ENCODE measurements around the gene PDZD2. TPM values are rescaled to one million over a fixed set of nuclear protein-coding genes. Genes with fewer than 3 reads are reported as not detected.

Gene PDZD2
- 16.9 and 19.8 TPM in 2 replicates for total RNA-seq (2014; rRNA removed; shearing (Covaris generic))
- 8.3 and 10.2 TPM in 2 replicates for polyA plus RNA-seq (2016; fragmentation: Nextera tagmentation; extraction: Ambion mirVana)
- long read RNA-seq, partial matches to known transcripts = 0 of 1 reads
- long read RNA-seq, other reads (novel, unspliced or antisense) = 1 of 1 reads

DNA sequence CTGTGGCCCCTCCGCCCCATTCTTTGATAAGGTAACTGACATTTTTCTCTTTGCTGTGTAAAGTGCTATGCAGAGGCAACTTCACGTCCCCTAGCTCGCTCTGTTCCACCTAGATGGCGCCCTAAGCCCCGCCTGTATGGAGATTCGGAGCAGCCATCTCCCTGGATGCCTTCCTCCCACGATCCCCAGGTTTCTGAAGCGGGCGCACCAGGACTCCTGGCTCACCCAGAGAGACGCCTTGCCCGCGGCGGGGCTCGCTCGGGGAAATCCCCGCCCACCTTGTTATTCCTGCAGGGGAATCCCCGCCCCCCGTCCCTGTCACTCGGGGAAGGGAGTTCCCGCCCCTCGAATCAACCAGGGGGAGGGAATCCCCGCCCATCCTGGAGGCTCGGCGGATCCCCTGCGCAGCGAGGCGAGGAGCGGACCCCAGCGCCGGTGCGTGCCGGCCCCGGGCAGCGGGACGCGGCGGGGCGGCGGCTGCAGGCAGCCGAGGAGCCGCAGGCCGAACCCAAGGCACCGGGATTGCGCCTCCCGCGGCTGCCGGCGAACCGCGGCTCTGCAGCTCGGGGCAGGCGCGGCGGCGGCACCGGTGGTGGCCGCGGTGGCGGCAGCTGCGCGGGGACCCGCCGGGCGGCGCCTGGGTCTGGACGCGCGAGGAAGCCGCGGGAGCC lies at the start of gene PDZD2:
Gene PDZD2 (plus strand): TSS at position 384 of the 671 bp plus-strand sequence.
- H3K79me2 ChIP-seq (replicated peaks; ENCODE audit: insufficient read depth) = no peaks in the 10 kb centered on the region
- no peaks in the 10 kb centered on the region for H3K36me3 ChIP-seq (ENCODE audit: insufficient read depth)
- no peaks in the 10 kb centered on the region; the same call in 1 of the 2 replicates for H3K9me2 ChIP-seq (ENCODE audit: insufficient read depth)
- H4K20me1 ChIP-seq (replicated peaks; ENCODE audit: insufficient read depth) = peaks cover 9% of the 10 kb centered on the region; the same call in 1 of the 2 replicates
- peaks cover 27% of the 10 kb centered on the region for H3K4me1 ChIP-seq (ENCODE audit: insufficient read depth)
- peak within 1 kb of the TSS; percentile 73 for H3K4me3 ChIP-seq
- peak within 1 kb of the TSS; percentile 78 for H3K27ac ChIP-seq (ENCODE audit: low read depth)
- peak within 1 kb of the TSS; percentile 95 for H3K4me2 ChIP-seq
- no peak for TF ChIP-seq EZH2 (IDR thresholded peaks at IDR 0.05; ENCODE audit: low read depth, unreplicated experiment)
- TF ChIP-seq POLR2AphosphoS5 (IDR thresholded peaks at IDR 0.05; ENCODE audit: low read depth) = peak; percentile 53; the same call in 1 of the 2 replicates
- TF ChIP-seq, protein P1, sequence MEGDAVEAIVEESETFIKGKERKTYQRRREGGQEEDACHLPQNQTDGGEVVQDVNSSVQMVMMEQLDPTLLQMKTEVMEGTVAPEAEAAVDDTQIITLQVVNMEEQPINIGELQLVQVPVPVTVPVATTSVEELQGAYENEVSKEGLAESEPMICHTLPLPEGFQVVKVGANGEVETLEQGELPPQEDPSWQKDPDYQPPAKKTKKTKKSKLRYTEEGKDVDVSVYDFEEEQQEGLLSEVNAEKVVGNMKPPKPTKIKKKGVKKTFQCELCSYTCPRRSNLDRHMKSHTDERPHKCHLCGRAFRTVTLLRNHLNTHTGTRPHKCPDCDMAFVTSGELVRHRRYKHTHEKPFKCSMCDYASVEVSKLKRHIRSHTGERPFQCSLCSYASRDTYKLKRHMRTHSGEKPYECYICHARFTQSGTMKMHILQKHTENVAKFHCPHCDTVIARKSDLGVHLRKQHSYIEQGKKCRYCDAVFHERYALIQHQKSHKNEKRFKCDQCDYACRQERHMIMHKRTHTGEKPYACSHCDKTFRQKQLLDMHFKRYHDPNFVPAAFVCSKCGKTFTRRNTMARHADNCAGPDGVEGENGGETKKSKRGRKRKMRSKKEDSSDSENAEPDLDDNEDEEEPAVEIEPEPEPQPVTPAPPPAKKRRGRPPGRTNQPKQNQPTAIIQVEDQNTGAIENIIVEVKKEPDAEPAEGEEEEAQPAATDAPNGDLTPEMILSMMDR (conservative IDR thresholded peaks at IDR 0.05; ENCODE audit: low read depth in 2 of 2) = peak; percentile 27 to 54; a peak in 3 of 4 replicates
- DNase-seq (ENCODE audit: low spot score) (peak; percentile 89), ATAC-seq (peak; percentile 80)
- H3K27me3 ChIP-seq (ENCODE audit: insufficient read depth) = peaks cover 17% of the 10 kb centered on the region
- Mint-ChIP-seq H3K4me3 (peak within 1 kb of the TSS; percentile 87), H3K9me3 (no peaks in the 10 kb centered on the region), H3K27ac (no peak within 1 kb of the TSS), H3K4me1 (peaks cover 19% of the 10 kb centered on the region; the same call in 2 of the 3 replicates), H3K27me3 (ENCODE audit: insufficient read depth, low read depth, poor library complexity) (peaks cover 4% of the 10 kb centered on the region), H3K36me3 (ENCODE audit: low read depth) (no peaks in the 10 kb centered on the region)
- H2AFZ ChIP-seq = peak within 1 kb of the TSS; percentile 100
- peaks cover 6% of the 10 kb centered on the region; the same call in 1 of the 2 replicates for H3F3A ChIP-seq (replicated peaks; ENCODE audit: low read depth)

DNA sequence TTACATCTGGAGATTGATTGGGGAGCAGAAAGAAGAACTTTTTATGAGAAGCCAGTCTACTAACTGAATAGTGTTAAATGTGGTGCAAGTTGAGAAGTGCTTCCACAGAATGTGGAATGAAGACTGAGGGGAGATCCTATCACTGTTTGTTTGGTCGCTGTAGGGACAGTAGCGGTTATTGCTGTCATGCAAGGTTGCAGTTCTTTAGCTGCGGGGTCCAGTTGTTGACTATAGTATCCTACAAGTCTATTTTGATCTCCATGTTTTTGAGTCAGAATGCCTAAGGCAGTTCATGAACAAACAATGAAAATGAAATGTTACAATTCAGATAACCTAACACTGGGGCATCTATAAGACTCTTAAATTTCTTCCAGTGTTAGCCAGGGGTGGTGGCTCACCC lies 45.3 kb upstream of the PDZD2 start:
- no peak overlapping the region for H3K27ac Mint-ChIP-seq
- ATAC-seq (no peak), DNase-seq (ENCODE audit: low spot score) (no peak)
- Histone ChIP-seq H3K9me2 (ENCODE audit: insufficient read depth) (no peaks in the 10 kb centered on the region), H3K4me1 (ENCODE audit: insufficient read depth) (no peaks in the 10 kb centered on the region), H3K27me3 (ENCODE audit: insufficient read depth) (no peaks in the 10 kb centered on the region), H2AFZ (no peak overlapping the region), H3K27ac (ENCODE audit: low read depth) (no peak overlapping the region), H3F3A (replicated peaks; ENCODE audit: low read depth) (no peaks in the 10 kb centered on the region), H3K4me2 (no peak overlapping the region), H3K36me3 (ENCODE audit: insufficient read depth) (no peaks in the 10 kb centered on the region), H3K79me2 (replicated peaks; ENCODE audit: insufficient read depth) (no peaks in the 10 kb centered on the region), H3K4me3 (no peak overlapping the region), H4K20me1 (replicated peaks; ENCODE audit: insufficient read depth) (no peaks in the 10 kb centered on the region)
- H3K9me3 Mint-ChIP-seq = peaks cover 8% of the 10 kb centered on the region
- H3K36me3 Mint-ChIP-seq (ENCODE audit: low read depth) = peaks cover 4% of the 10 kb centered on the region; the same call in 1 of the 3 replicates
- H3K4me1 Mint-ChIP-seq = no peaks in the 10 kb centered on the region
- no peak overlapping the region for H3K4me3 Mint-ChIP-seq
- peaks cover 3% of the 10 kb centered on the region for H3K27me3 Mint-ChIP-seq (ENCODE audit: insufficient read depth, low read depth, poor library complexity)
- TF ChIP-seq, protein P2, sequence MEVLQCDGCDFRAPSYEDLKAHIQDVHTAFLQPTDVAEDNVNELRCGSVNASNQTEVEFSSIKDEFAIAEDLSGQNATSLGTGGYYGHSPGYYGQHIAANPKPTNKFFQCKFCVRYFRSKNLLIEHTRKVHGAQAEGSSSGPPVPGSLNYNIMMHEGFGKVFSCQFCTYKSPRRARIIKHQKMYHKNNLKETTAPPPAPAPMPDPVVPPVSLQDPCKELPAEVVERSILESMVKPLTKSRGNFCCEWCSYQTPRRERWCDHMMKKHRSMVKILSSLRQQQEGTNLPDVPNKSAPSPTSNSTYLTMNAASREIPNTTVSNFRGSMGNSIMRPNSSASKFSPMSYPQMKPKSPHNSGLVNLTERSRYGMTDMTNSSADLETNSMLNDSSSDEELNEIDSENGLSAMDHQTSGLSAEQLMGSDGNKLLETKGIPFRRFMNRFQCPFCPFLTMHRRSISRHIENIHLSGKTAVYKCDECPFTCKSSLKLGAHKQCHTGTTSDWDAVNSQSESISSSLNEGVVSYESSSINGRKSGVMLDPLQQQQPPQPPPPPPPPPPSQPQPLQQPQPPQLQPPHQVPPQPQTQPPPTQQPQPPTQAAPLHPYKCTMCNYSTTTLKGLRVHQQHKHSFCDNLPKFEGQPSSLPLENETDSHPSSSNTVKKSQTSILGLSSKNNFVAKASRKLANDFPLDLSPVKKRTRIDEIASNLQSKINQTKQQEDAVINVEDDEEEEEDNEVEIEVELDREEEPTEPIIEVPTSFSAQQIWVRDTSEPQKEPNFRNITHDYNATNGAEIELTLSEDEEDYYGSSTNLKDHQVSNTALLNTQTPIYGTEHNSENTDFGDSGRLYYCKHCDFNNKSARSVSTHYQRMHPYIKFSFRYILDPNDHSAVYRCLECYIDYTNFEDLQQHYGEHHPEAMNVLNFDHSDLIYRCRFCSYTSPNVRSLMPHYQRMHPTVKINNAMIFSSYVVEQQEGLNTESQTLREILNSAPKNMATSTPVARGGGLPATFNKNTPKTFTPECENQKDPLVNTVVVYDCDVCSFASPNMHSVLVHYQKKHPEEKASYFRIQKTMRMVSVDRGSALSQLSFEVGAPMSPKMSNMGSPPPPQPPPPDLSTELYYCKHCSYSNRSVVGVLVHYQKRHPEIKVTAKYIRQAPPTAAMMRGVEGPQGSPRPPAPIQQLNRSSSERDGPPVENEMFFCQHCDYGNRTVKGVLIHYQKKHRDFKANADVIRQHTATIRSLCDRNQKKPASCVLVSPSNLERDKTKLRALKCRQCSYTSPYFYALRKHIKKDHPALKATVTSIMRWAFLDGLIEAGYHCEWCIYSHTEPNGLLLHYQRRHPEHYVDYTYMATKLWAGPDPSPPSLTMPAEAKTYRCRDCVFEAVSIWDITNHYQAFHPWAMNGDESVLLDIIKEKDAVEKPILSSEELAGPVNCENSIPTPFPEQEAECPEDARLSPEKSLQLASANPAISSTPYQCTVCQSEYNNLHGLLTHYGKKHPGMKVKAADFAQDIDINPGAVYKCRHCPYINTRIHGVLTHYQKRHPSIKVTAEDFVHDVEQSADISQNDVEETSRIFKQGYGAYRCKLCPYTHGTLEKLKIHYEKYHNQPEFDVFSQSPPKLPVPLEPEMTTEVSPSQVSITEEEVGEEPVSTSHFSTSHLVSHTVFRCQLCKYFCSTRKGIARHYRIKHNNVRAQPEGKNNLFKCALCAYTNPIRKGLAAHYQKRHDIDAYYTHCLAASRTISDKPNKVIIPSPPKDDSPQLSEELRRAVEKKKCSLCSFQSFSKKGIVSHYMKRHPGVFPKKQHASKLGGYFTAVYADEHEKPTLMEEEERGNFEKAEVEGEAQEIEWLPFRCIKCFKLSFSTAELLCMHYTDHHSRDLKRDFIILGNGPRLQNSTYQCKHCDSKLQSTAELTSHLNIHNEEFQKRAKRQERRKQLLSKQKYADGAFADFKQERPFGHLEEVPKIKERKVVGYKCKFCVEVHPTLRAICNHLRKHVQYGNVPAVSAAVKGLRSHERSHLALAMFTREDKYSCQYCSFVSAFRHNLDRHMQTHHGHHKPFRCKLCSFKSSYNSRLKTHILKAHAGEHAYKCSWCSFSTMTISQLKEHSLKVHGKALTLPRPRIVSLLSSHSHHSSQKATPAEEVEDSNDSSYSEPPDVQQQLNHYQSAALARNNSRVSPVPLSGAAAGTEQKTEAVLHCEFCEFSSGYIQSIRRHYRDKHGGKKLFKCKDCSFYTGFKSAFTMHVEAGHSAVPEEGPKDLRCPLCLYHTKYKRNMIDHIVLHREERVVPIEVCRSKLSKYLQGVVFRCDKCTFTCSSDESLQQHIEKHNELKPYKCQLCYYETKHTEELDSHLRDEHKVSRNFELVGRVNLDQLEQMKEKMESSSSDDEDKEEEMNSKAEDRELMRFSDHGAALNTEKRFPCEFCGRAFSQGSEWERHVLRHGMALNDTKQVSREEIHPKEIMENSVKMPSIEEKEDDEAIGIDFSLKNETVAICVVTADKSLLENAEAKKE (CRISPR knock-in tag; IDR thresholded peaks at IDR 0.05) = no peak
- TF ChIP-seq NANOG (IDR thresholded peaks at IDR 0.05; ENCODE audit: borderline replicate concordance) (no peak), STAT1 (IDR thresholded peaks at IDR 0.05; ENCODE audit: unreplicated experiment) (no peak), JUNB (IDR thresholded peaks at IDR 0.05; ENCODE audit: unreplicated experiment) (no peak), POLR2AphosphoS5 (IDR thresholded peaks at IDR 0.05; ENCODE audit: low read depth) (no peak), ZNF331 (CRISPR knock-in tag; IDR thresholded peaks at IDR 0.05; ENCODE audit: low read depth) (no peak)
- TF ChIP-seq, protein P3, sequence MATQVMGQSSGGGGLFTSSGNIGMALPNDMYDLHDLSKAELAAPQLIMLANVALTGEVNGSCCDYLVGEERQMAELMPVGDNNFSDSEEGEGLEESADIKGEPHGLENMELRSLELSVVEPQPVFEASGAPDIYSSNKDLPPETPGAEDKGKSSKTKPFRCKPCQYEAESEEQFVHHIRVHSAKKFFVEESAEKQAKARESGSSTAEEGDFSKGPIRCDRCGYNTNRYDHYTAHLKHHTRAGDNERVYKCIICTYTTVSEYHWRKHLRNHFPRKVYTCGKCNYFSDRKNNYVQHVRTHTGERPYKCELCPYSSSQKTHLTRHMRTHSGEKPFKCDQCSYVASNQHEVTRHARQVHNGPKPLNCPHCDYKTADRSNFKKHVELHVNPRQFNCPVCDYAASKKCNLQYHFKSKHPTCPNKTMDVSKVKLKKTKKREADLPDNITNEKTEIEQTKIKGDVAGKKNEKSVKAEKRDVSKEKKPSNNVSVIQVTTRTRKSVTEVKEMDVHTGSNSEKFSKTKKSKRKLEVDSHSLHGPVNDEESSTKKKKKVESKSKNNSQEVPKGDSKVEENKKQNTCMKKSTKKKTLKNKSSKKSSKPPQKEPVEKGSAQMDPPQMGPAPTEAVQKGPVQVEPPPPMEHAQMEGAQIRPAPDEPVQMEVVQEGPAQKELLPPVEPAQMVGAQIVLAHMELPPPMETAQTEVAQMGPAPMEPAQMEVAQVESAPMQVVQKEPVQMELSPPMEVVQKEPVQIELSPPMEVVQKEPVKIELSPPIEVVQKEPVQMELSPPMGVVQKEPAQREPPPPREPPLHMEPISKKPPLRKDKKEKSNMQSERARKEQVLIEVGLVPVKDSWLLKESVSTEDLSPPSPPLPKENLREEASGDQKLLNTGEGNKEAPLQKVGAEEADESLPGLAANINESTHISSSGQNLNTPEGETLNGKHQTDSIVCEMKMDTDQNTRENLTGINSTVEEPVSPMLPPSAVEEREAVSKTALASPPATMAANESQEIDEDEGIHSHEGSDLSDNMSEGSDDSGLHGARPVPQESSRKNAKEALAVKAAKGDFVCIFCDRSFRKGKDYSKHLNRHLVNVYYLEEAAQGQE (IDR thresholded peaks at IDR 0.05; ENCODE audit: unreplicated experiment) = no peak

Measured in GM23338 (cell line).